Naive thymus-derived CD4-positive, alpha-beta T cell (primary cell): ENCODE data around the gene IFI30. TPM values are rescaled to one million over a fixed set of nuclear protein-coding genes. Genes with fewer than 3 reads are reported as not detected.

ENCODE experiments used
- ATAC-seq: fragments of 150-1000 bp; cut with Tn5 transposase; 2 replicates; pipeline ENCODE4 v1.10.0; 2021; ENCODE audit warnings: mild to moderate bottlenecking, moderate library complexity
- CTCF ChIA-PET: fragments of 350-600 bp; sonication (Branson Sonifier 250); formaldehyde crosslinking; loops from one replicate; lab custom pipeline; 2021; ENCODE audit warnings: antibody characterized with exemption; lab: Charles Lee
- POLR2A ChIA-PET: fragments of 350-600 bp; sonication (Branson Sonifier 250); formaldehyde crosslinking; loops from one replicate; lab custom pipeline; 2021; ENCODE audit warnings: antibody characterized with exemption, inconsistent platforms; lab: Charles Lee
- DNase-seq, 9 donors: peaks; one replicate each; pipeline versions ENCODE4 v3.0.0 to v3.0.0-alpha.2; 2020 to 2022; ENCODE audit warnings: mixed read lengths in 1 of 9
- H3K27ac ChIP-seq: one replicate; pipeline ENCODE4 v1.7.0; 2013; ENCODE audit warnings: mild to moderate bottlenecking, low read depth, low read length, moderate library complexity
- H3K27me3 ChIP-seq, 2 donors: one replicate each; pipeline ENCODE4 v1.7.0; 2013; ENCODE audit warnings: low read length in 2 of 2, mild to moderate bottlenecking in 2 of 2, moderate library complexity in 2 of 2; ENCODE audit not compliant: control insufficient read depth in 2 of 2, insufficient read depth in 2 of 2
- H3K36me3 ChIP-seq, 3 experiments: 1 replicate in 2 of 3; 2 replicates in 1 of 3; pipeline ENCODE4 v1.7.0; 2013; ENCODE audit warnings: low read length in 3 of 3, mild to moderate bottlenecking in 3 of 3, moderate library complexity in 1 of 3; ENCODE audit not compliant: insufficient read depth in 3 of 3, control insufficient read depth in 2 of 3
- H3K4me1 ChIP-seq, 2 donors: one replicate each; pipeline ENCODE4 v1.7.0; 2013; ENCODE audit warnings: low read length in 2 of 2, mild to moderate bottlenecking in 2 of 2, moderate library complexity in 1 of 2; ENCODE audit not compliant: control insufficient read depth in 2 of 2, insufficient read depth in 2 of 2
- H3K4me3 ChIP-seq: 2 replicates; pipeline ENCODE4 v1.7.0; 2013; ENCODE audit warnings: mild to moderate bottlenecking, low read length
- H3K9me3 ChIP-seq, 3 experiments: 1 replicate in 2 of 3; 2 replicates in 1 of 3; pipeline ENCODE4 v1.7.0; 2013; ENCODE audit warnings: low read length in 3 of 3; ENCODE audit not compliant: control insufficient read depth in 2 of 3
- H3K27ac Mint-ChIP-seq, 9 donors: one replicate each; pipeline ENCODE4 v1.8.0; 2020 to 2022; ENCODE audit warnings: mixed read lengths in 9 of 9, mild to moderate bottlenecking in 8 of 9, moderate library complexity in 5 of 9, inconsistent platforms in 2 of 9
- H3K27me3 Mint-ChIP-seq, 5 donors: one replicate each; pipeline ENCODE4 v1.8.0; 2021 to 2022; ENCODE audit warnings: mixed read lengths in 5 of 5, mild to moderate bottlenecking in 1 of 5
- H3K36me3 Mint-ChIP-seq, 5 donors: one replicate each; pipeline ENCODE4 v1.8.0; 2020 to 2022; ENCODE audit warnings: mixed read lengths in 5 of 5, mild to moderate bottlenecking in 3 of 5, inconsistent platforms in 1 of 5
- H3K4me1 Mint-ChIP-seq, 7 donors: one replicate each; pipeline ENCODE4 v1.8.0; 2020 to 2022; ENCODE audit warnings: mixed read lengths in 7 of 7, mild to moderate bottlenecking in 3 of 7, inconsistent platforms in 1 of 7
- H3K4me3 Mint-ChIP-seq, 10 donors: one replicate each; pipeline ENCODE4 v1.8.0; 2020 to 2022; ENCODE audit warnings: mild to moderate bottlenecking in 10 of 10, mixed read lengths in 10 of 10, moderate library complexity in 6 of 10, inconsistent platforms in 2 of 10
- H3K9me3 Mint-ChIP-seq, 11 donors: one replicate each; pipeline ENCODE4 v1.8.0; 2020 to 2022; ENCODE audit warnings: mixed read lengths in 11 of 11, mild to moderate bottlenecking in 4 of 11, inconsistent platforms in 1 of 11, moderate library complexity in 1 of 11
- intact Hi-C, 2 donors: fragments of 100-400 bp; cut with micrococcal nuclease; formaldehyde crosslinking; loops; one replicate each; pipeline ENCODE4 v1.15.1; 2023
- polyA plus RNA-seq, 2 donors: library from polyadenylated mRNA; unstranded; fragments of 300-500 nt; fragmentation: Illumina TruSeq; gene quantifications; one replicate each; pipeline ENCODE4 v1.2.3, GENCODE V29; 2021
- total RNA-seq, 6 experiments: library from RNA in 5 of 6; stranded (reverse) in 5 of 6; gene quantifications; 1 replicate in 5 of 6; 2 replicates in 1 of 6; pipeline ENCODE4 v1.2.3 and lab custom pipeline; 2021 to 2026

IFI30 gene
- total and polyA plus RNA-seq, 7 experiments from 2014 or later: 6.7 to 514 (median 59.3) TPM

DNA sequence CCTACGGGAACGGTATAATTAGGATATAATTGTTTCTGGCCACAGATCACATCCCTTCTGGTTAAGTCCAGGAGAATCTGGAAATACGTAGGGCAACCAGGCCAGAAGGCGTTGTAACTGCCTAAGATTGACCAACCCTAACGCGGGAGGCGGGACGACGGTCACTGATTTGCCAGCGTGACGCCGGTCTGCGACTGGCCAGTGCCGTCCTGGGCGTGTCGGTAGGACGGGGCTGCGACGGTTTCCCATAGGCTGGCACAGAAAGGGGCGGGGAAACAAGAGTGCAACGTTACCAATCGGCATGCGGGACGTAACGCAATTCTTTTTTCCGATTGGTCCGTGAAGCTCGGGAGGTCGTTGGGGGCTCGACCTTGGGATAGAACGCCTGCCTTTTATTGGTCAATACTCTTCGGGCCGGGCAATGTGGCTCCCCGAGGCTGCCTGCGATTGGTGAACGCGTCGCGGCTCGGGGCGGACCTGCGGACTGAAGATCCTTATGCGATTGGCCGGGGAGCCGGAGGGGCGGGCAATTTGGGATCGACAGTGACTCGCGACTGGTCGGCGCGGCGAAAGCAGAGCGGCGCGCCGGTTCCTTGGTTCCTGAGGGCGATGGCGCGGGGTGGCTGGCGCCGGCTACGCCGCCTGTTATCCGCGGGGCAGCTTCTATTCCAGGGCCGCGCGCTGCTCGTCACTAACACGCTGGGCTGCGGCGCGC, 19.2 kb downstream of the IFI30 start, which contains the start of gene MPV17L2:
MPV17L2 (plus strand) TSS at position 546 of the 715 bp plus-strand sequence; CDS start at position 610, 64 bp downstream.
- Histone ChIP-seq H3K4me3 (peak within 1 kb of the TSS; percentile 78), H3K4me1 (peaks cover 9 to 12% of the 10 kb centered on the region in 2 donors), H3K27ac (peak within 1 kb of the TSS; percentile 76), H3K9me3 (no peaks in the 10 kb centered on the region), H3K36me3 (peaks cover 0 to 17% (median 5%) of the 10 kb centered on the region in 3 experiments), H3K27me3 (no peaks in the 10 kb centered on the region)
- H3K27ac Mint-ChIP-seq: peak within 1 kb of the TSS; percentile 80 to 99 (median 93)
- H3K9me3 Mint-ChIP-seq: peaks cover 0 to 4% (median 0%) of the 10 kb centered on the region in 11 donors
- peaks cover 0 to 4% (median 0%) of the 10 kb centered on the region in 5 donors for H3K27me3 Mint-ChIP-seq
- H3K36me3 Mint-ChIP-seq: peaks cover 0 to 4% (median 0%) of the 10 kb centered on the region in 5 donors
- ATAC-seq: peak; percentile 92
- intact Hi-C loops: loop anchor here (1.0 to 2.0 kb wide), 16 partner anchors 11 to 364 kb away; partner anchors contain the start of genes RAB3A (in 2 of the 2), IFI30 (in 1 of the 2), KXD1 (in 1 of the 2) and LSM4 (in 1 of the 2)
- ChIA-PET POLR2A (interaction anchor here (0.5 to 3.8 kb wide), 19 partner anchors 11 to 208 kb away, joined by 3 to 50 read pairs (median 4); partner anchors contain the start of genes ARRDC2, IFI30, JUND and RAB3A), CTCF (interaction anchor here (0.6 to 3.9 kb wide), 7 partner anchors 17 to 338 kb away, joined by 3 to 38 read pairs (median 4); no protein-coding TSS in a partner anchor)
- H3K4me3 Mint-ChIP-seq: peak within 1 kb of the TSS; percentile 88 to 99 (median 92)
- peaks cover 11 to 29% (median 21%) of the 10 kb centered on the region in 7 donors for H3K4me1 Mint-ChIP-seq
- DNase-seq: peak; percentile 90 to 100 (median 99)

DNA sequence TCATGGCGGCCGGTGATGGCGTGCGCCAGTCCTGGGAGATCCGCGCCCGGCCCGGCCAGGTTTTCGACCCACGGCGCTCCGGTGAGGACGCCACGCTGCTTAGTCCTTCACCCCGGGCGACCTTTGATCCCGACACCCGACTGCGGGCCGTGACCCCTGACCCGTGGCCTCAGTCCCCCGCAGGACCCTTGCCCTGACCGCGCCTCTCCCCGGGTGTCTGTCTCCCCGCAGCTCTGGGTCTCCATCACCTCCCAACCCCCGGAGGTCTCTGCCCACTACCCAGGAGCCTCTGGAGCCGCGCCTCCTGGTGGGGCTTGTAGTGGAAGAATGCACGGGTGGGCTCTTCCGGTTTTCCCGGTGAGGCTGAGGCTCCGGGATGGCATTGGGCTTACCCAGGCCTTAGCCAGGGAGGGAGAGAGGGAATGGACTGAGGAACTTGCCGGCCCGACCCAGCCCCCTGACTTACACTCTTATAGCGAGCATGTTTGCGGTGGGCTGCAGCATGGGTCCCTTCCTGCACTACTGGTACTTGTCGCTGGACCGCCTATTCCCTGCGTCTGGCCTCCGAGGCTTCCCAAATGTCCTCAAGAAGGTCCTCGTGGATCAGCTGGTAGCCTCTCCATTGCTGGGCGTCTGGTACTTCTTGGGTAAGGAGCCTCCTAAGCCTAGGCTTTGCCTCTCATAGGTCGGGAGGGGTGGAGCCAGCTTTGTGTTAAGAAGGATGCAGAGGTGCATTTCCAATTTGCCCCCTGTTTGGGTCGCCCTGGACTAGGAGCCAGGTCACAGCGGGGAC, 20.0 kb downstream of the IFI30 start:
- H3K27ac Mint-ChIP-seq: peak overlapping the region; percentile 80 to 99 (median 93)
- Histone ChIP-seq H3K9me3 (no peaks in the 10 kb centered on the region), H3K27me3 (no peaks in the 10 kb centered on the region), H3K36me3 (peaks cover 0 to 25% (median 11%) of the 10 kb centered on the region in 3 experiments), H3K27ac (peak overlapping the region; percentile 76), H3K4me1 (peaks cover 9 to 12% of the 10 kb centered on the region in 2 donors), H3K4me3 (peak overlapping the region; percentile 78)
- CTCF ChIA-PET: interaction anchor here (0.6 to 3.9 kb wide), 3 partner anchors 30 to 339 kb away, joined by 3 to 38 read pairs (median 3); no protein-coding TSS in a partner anchor
- H3K27me3 Mint-ChIP-seq: peaks cover 0 to 4% (median 0%) of the 10 kb centered on the region in 5 donors
- POLR2A ChIA-PET: interaction anchor here (0.5 to 3.8 kb wide), 14 partner anchors 10 to 207 kb away, joined by 3 to 50 read pairs (median 3); partner anchors contain the start of genes IFI30, JUND and RAB3A
- no peak for ATAC-seq
- intact Hi-C loops: loop anchor here (1.0 to 2.0 kb wide), 5 partner anchors 31 to 364 kb away; partner anchors contain the start of genes KXD1 (in 1 of the 2), LSM4 (in 1 of the 2) and PIK3R2 (in 1 of the 2)
- H3K36me3 Mint-ChIP-seq: peaks cover 0 to 12% (median 7%) of the 10 kb centered on the region in 5 donors
- H3K9me3 Mint-ChIP-seq: peaks cover 0 to 4% (median 0%) of the 10 kb centered on the region in 11 donors
- H3K4me1 Mint-ChIP-seq: peaks cover 11 to 29% (median 26%) of the 10 kb centered on the region in 7 donors
- no peak for DNase-seq
- H3K4me3 Mint-ChIP-seq: peak overlapping the region; percentile 88 to 99 (median 92)

DNA sequence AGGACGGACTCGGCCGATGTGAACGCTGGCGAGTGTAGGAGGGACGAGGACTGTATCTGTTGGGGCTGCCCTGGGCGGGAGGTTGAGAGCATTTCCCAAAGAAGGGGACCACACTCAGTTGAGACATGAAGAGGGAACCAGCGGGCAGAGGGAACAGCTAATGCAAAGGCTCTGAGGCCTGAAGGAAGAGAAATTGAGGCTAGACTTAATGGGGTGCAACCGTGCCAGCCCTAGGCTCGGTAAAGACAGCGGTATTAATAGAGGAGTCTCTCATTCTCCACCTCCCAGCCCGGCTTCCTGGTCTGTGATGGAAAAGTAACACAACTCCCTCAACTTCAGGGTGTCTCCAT, 20.5 kb downstream of the IFI30 start:
- ChIA-PET POLR2A (interaction anchor here (0.6 to 3.8 kb wide), 5 partner anchors 10 to 183 kb away, joined by 3 to 50 read pairs (median 4); partner anchors contain the start of genes JUND and RAB3A), CTCF (interaction anchor here (3.9 kb wide), 1 partner anchor 57 kb away, joined by 38 read pairs; no protein-coding TSS in a partner anchor)
- ATAC-seq: no peak

DNA sequence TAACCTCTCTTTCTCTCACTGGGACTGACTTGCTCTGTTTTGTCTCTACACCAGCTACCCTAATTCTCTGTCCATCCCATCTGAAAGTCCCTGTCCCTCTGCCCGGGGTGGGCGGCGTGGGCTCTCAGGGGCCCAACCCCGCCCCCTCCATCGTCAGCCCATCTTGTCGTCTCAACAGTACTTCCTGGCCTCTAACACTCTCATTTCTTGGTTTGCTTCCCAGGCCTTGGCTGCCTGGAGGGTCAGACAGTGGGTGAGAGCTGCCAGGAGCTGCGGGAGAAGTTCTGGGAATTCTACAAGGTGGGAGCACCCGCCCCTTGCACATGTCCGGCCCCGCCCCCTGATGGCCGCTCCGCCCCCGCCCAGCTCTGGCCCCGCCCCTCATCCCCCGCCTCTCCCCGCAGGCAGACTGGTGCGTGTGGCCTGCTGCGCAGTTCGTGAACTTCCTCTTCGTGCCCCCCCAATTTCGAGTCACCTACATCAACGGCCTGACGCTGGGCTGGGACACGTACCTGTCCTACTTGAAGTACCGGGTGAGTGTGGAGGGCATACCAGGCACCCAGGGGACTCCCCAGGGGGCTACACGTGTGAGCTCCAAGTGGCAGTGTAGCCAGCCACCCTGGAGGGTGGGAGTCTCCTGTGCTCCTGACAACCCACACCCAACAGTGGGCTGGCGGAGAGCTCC, 21.1 kb downstream of the IFI30 start:
- Histone ChIP-seq H3K27me3 (no peaks in the 10 kb centered on the region), H3K27ac (peak overlapping the region; percentile 76), H3K9me3 (no peaks in the 10 kb centered on the region), H3K4me1 (peaks cover 9 to 12% of the 10 kb centered on the region in 2 donors), H3K36me3 (peaks cover 0 to 36% (median 11%) of the 10 kb centered on the region in 3 experiments), H3K4me3 (peak overlapping the region; percentile 78)
- peaks cover 0 to 4% (median 0%) of the 10 kb centered on the region in 5 donors for H3K27me3 Mint-ChIP-seq
- H3K9me3 Mint-ChIP-seq: peaks cover 0 to 4% (median 0%) of the 10 kb centered on the region in 11 donors
- ChIA-PET CTCF (interaction anchor here (0.6 kb wide), 2 partner anchors 20 to 69 kb away, joined by 3 read pairs; no protein-coding TSS in a partner anchor), POLR2A (interaction anchor here (1.1 to 3.8 kb wide), 3 partner anchors 86 to 134 kb away, joined by 3 to 36 read pairs (median 6); partner anchors contain the start of gene JUND)
- peak overlapping the region in 7 of 9 donors; percentile 48 to 98 (median 73) for H3K27ac Mint-ChIP-seq
- H3K4me1 Mint-ChIP-seq: peaks cover 11 to 29% (median 26%) of the 10 kb centered on the region in 7 donors
- peak overlapping the region; percentile 88 to 99 (median 92) for H3K4me3 Mint-ChIP-seq
- peak in 7 of 9 donors; percentile 19 to 52 (median 36) for DNase-seq
- peaks cover 0 to 15% (median 8%) of the 10 kb centered on the region in 5 donors for H3K36me3 Mint-ChIP-seq
- intact Hi-C loops: no loop called here
- no peak for ATAC-seq

More for the DNA sequence above, 20.5 kb downstream of the IFI30 start:
- Mint-ChIP-seq H3K27me3 (peaks cover 0 to 4% (median 0%) of the 10 kb centered on the region in 5 donors), H3K36me3 (peaks cover 0 to 15% (median 8%) of the 10 kb centered on the region in 5 donors), H3K9me3 (peaks cover 0 to 4% (median 0%) of the 10 kb centered on the region in 11 donors), H3K4me1 (peaks cover 11 to 29% (median 26%) of the 10 kb centered on the region in 7 donors), H3K27ac (peak overlapping the region in 8 of 9 donors; percentile 21 to 98 (median 64)), H3K4me3 (peak overlapping the region; percentile 88 to 99 (median 92))
- Histone ChIP-seq H3K27me3 (no peaks in the 10 kb centered on the region), H3K27ac (peak overlapping the region; percentile 76), H3K4me3 (peak overlapping the region; percentile 78), H3K4me1 (peaks cover 9 to 12% of the 10 kb centered on the region in 2 donors), H3K36me3 (peaks cover 0 to 30% (median 11%) of the 10 kb centered on the region in 3 experiments), H3K9me3 (no peaks in the 10 kb centered on the region)
- DNase-seq: no peak
- intact Hi-C loops: no loop called here

DNA sequence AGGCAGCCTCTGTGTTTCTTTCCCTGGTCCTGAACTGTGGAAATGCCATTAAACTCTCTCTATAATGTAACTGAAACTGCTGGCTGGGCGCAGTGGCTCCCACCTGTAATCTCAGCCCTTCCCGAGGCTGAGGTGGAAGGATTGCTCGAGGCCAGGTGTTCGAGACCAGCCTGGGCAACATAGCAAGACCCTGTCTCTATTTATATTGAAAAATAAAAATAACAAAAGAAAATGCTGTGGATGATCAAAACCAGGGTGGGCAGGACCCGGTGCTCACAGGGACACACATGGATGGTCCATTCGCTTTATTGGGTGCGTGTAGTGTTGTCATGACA, 22.9 kb downstream of the IFI30 start:
- H3K27me3 Mint-ChIP-seq: peaks cover 0 to 4% (median 0%) of the 10 kb centered on the region in 5 donors
- peaks cover 12 to 30% (median 27%) of the 10 kb centered on the region in 7 donors for H3K4me1 Mint-ChIP-seq
- Histone ChIP-seq H3K4me3 (no peak overlapping the region), H3K27me3 (no peaks in the 10 kb centered on the region), H3K27ac (no peak overlapping the region), H3K9me3 (no peaks in the 10 kb centered on the region), H3K4me1 (peaks cover 9 to 12% of the 10 kb centered on the region in 2 donors), H3K36me3 (peaks cover 0 to 40% (median 11%) of the 10 kb centered on the region in 3 experiments)
- peak overlapping the region in 3 of 9 donors; percentile 24 to 62 (median 43) for H3K27ac Mint-ChIP-seq
- peaks cover 0 to 20% (median 8%) of the 10 kb centered on the region in 5 donors for H3K36me3 Mint-ChIP-seq
- ATAC-seq (no peak), DNase-seq (no peak)
- H3K9me3 Mint-ChIP-seq: peaks cover 0 to 4% (median 0%) of the 10 kb centered on the region in 11 donors
- intact Hi-C loops: no loop called here
- ChIA-PET POLR2A (no interaction called here), CTCF (no interaction called here)
- peak overlapping the region in 3 of 10 donors; percentile 41 to 68 (median 45) for H3K4me3 Mint-ChIP-seq
